ENCODE measurements around the gene PSMA6. TPM values are rescaled to one million over a fixed set of nuclear protein-coding genes. Genes with fewer than 3 reads are reported as not detected.

PSMA6 gene
- total RNA-seq, result 100 to 1,000 TPM in 3 of 4 donors, 10 to 100 TPM in 1; 97.4 to 157 (median 133) TPM

GRCh38 chr14:35292051-35292769, at the start of gene PSMA6:
PSMA6 (plus strand) TSS chr14:35292382; CDS start chr14:35292477, 95 bp downstream.
- TF ChIP-seq POLR2A (IDR thresholded peaks at IDR 0.05), result peak; percentile 63 to 67
- peak; percentile 88 for TF ChIP-seq POLR2AphosphoS5 (IDR thresholded peaks at IDR 0.05)
- peak in 1 of 4 experiments; percentile 12 for TF ChIP-seq CTCF (IDR thresholded peaks at IDR 0.05)
- TF ChIP-seq EP300 (IDR thresholded peaks at IDR 0.05), result no peak
- Histone ChIP-seq H3K4me3 (peak within 1 kb of the TSS; percentile 63 to 97), H3K27me3 (no peaks in the 10 kb centered on the region), H3K4me1 (peaks cover 2 to 51% (median 21%) of the 10 kb centered on the region in 3 donors), H3K27ac (peak within 1 kb of the TSS; percentile 88 to 94 (median 93)), H3K9me3 (no peaks in the 10 kb centered on the region), H3K36me3 (no peaks in the 10 kb centered on the region)
- peak; percentile 100 for ATAC-seq
- 0% methylated on average over 2 to 3 of the region's 40 CpGs for WGBS, 2 donors (ENCODE audit: low coverage in 1 of 2)

- peaks cover 0 to 2% (median 0%) of the 10 kb centered on the region in 3 donors for H3K4me1 ChIP-seq
- ATAC-seq, result no peak
- no peaks in the 10 kb centered on the region for H3K9me3 ChIP-seq
- no peaks in the 10 kb centered on the region for H3K27me3 ChIP-seq
- 89 to 95% methylated on average over 2 to 4 of the region's 5 CpGs for WGBS, 2 donors (ENCODE audit: low coverage in 1 of 2)
- no peaks in the 10 kb centered on the region for H3K36me3 ChIP-seq
- no peak for TF ChIP-seq POLR2A (IDR thresholded peaks at IDR 0.05)
- no peak for TF ChIP-seq POLR2AphosphoS5 (IDR thresholded peaks at IDR 0.05)
- TF ChIP-seq CTCF (IDR thresholded peaks at IDR 0.05), result no peak
- no peak for TF ChIP-seq EP300 (IDR thresholded peaks at IDR 0.05)
- H3K4me3 ChIP-seq, result no peak overlapping the region
- H3K27ac ChIP-seq, result no peak overlapping the region
These were observed 49.4 kb upstream of the PSMA6 start for GRCh38 chr14:35242599-35243311.

GRCh38 chr14:35243956-35244355, 48.2 kb upstream of the PSMA6 start:
- Histone ChIP-seq H3K4me3 (no peak overlapping the region), H3K27me3 (no peaks in the 10 kb centered on the region), H3K36me3 (no peaks in the 10 kb centered on the region), H3K9me3 (no peaks in the 10 kb centered on the region), H3K27ac (no peak overlapping the region), H3K4me1 (peaks cover 0 to 14% (median 4%) of the 10 kb centered on the region in 3 donors)
- no peak for ATAC-seq
- TF ChIP-seq POLR2A (IDR thresholded peaks at IDR 0.05) (no peak), EP300 (IDR thresholded peaks at IDR 0.05) (no peak), POLR2AphosphoS5 (IDR thresholded peaks at IDR 0.05) (no peak), CTCF (IDR thresholded peaks at IDR 0.05) (no peak)
- 76 to 83% methylated on average over 2 of the region's 2 CpGs for WGBS, 2 donors (ENCODE audit: low coverage in 1 of 2)

GRCh38 chr14:35244542-35244941, 47.6 kb upstream of the PSMA6 start:
- Histone ChIP-seq H3K27me3 (no peaks in the 10 kb centered on the region), H3K4me1 (peaks cover 0 to 19% (median 4%) of the 10 kb centered on the region in 3 donors), H3K36me3 (no peaks in the 10 kb centered on the region), H3K4me3 (no peak overlapping the region), H3K9me3 (no peaks in the 10 kb centered on the region), H3K27ac (no peak overlapping the region)
- ATAC-seq, result no peak
- WGBS, 2 donors (ENCODE audit: low coverage in 1 of 2), result 95 to 98% methylated on average over 4 of the region's 4 CpGs
- no peak for TF ChIP-seq CTCF (IDR thresholded peaks at IDR 0.05)
- TF ChIP-seq EP300 (IDR thresholded peaks at IDR 0.05), result no peak
- no peak for TF ChIP-seq POLR2A (IDR thresholded peaks at IDR 0.05)
- no peak for TF ChIP-seq POLR2AphosphoS5 (IDR thresholded peaks at IDR 0.05)

All from gastroesophageal sphincter (tissue), 4 donors.